NCI-H2081 (cell line): ENCODE data around the gene GALNT18.

Experiments used
- DNase-seq, 2 experiments: peaks; one replicate each; lab custom pipeline; 2025; lab: John Stamatoyannopoulos, UW

The GALNT18 gene

GRCh38 chr11:11309906-11310305 is 311.9 kb downstream of the GALNT18 start:
- no peak for DNase-seq

GRCh38 chr11:11308249-11308648 is 313.6 kb downstream of the GALNT18 start:
- no peak for DNase-seq

- no peak for DNase-seq
These were observed 314.9 kb downstream of the GALNT18 start for GRCh38 chr11:11306855-11307254.

- DNase-seq = no peak
These were observed 317.3 kb downstream of the GALNT18 start for GRCh38 chr11:11304550-11304949.

- DNase-seq = no peak
These were observed 319.2 kb downstream of the GALNT18 start for GRCh38 chr11:11302565-11302964.

GRCh38 chr11:11301212-11301611 is 320.6 kb downstream of the GALNT18 start:
- no peak for DNase-seq

- DNase-seq = no peak
These were observed 324.2 kb downstream of the GALNT18 start for GRCh38 chr11:11297578-11297977.

GRCh38 chr11:11296434-11296833 is 325.4 kb downstream of the GALNT18 start:
- no peak for DNase-seq

- DNase-seq = no peak
These were observed 327.3 kb downstream of the GALNT18 start for GRCh38 chr11:11294551-11294855.

GRCh38 chr11:11293798-11294550 is 327.8 kb downstream of the GALNT18 start:
- DNase-seq = no peak

- no peak for DNase-seq
These were observed 329.0 kb downstream of the GALNT18 start for GRCh38 chr11:11292839-11293238.

- DNase-seq = peak in 1 of 2 experiments; percentile 75
These were observed 330.5 kb downstream of the GALNT18 start for GRCh38 chr11:11291041-11292015.

- DNase-seq = no peak
These were observed 331.5 kb downstream of the GALNT18 start for GRCh38 chr11:11290354-11290753.

- DNase-seq = no peak
These were observed 332.1 kb downstream of the GALNT18 start for GRCh38 chr11:11289669-11290068.

GRCh38 chr11:11288972-11289616 is 332.7 kb downstream of the GALNT18 start:
- DNase-seq = peak in 1 of 2 experiments; percentile 17

- DNase-seq = no peak
These were observed 337.3 kb downstream of the GALNT18 start for GRCh38 chr11:11284481-11284880.

GRCh38 chr11:11281626-11282025 is 340.2 kb downstream of the GALNT18 start:
- DNase-seq = no peak

GRCh38 chr11:11280826-11281225 is 341.0 kb downstream of the GALNT18 start:
- DNase-seq = no peak

- DNase-seq = peak; percentile 96 to 99
These were observed 341.7 kb downstream of the GALNT18 start for GRCh38 chr11:11279956-11280689.

GRCh38 chr11:11272254-11272653 is 349.6 kb downstream of the GALNT18 start:
- no peak for DNase-seq

- no peak for DNase-seq
These were observed 351.5 kb downstream of the GALNT18 start for GRCh38 chr11:11270236-11270775.

GRCh38 chr11:11268706-11269105 is 353.1 kb downstream of the GALNT18 start:
- no peak for DNase-seq
